ENCODE results near the gene MAP3K9.

MAP3K9 gene

DNA sequence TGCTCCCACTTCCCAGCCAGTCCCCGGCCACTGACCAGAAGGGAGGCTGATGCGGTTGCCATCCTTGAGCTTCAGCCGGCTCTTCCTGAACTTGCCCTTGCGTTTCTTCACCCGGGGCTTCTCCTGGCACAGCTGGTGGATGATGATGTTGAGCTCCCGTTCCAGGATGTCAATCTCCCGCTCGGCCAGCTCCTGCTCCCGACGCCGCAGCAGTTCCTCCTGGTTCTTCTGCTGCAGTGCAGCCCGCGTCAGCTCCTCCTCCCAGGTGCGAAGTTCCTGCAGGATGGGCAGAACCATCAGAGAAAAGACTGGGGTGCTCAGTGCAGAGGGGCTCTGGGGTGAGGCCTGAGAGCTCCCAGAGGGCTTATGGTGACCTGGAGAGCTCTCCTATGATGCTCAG is 67.0 kb downstream of the MAP3K9 start:
- Histone ChIP-seq H2AFZ (ENCODE audit: low read length) (no peak overlapping the region), H3K9ac (ENCODE audit: low read depth, low read length, poor library complexity, severe bottlenecking) (no peak overlapping the region), H3K4me3 (ENCODE audit: low read length, poor library complexity, severe bottlenecking) (no peak overlapping the region), H3K9me2 (replicated peaks; ENCODE audit: low read depth, low read length) (no peaks in the 10 kb centered on the region), H3F3A (ENCODE audit: low read depth) (no peaks in the 10 kb centered on the region), H3K79me2 (ENCODE audit: insufficient read depth, low read length) (no peaks in the 10 kb centered on the region), H3K9me3 (ENCODE audit: insufficient read depth, low read depth, low read length) (no peaks in the 10 kb centered on the region), H3K27me3 (ENCODE audit: insufficient read depth, low read length, poor library complexity, severe bottlenecking) (no peaks in the 10 kb centered on the region), H3K36me3 (ENCODE audit: insufficient read depth, low read length) (peaks cover 9% of the 10 kb centered on the region; the same call in 1 of the 2 replicates), H3K4me2 (ENCODE audit: low read depth, low read length, poor library complexity, severe bottlenecking) (no peak overlapping the region), H3K4me1 (ENCODE audit: insufficient read depth, low read length, poor library complexity, severe bottlenecking) (no peaks in the 10 kb centered on the region), H4K20me1 (ENCODE audit: insufficient read depth, low read length, poor library complexity, severe bottlenecking) (no peaks in the 10 kb centered on the region)
- no peak for TF ChIP-seq EZH2phosphoT487 (IDR thresholded peaks at IDR 0.05; ENCODE audit: borderline replicate concordance)
- TF ChIP-seq, protein P1, sequence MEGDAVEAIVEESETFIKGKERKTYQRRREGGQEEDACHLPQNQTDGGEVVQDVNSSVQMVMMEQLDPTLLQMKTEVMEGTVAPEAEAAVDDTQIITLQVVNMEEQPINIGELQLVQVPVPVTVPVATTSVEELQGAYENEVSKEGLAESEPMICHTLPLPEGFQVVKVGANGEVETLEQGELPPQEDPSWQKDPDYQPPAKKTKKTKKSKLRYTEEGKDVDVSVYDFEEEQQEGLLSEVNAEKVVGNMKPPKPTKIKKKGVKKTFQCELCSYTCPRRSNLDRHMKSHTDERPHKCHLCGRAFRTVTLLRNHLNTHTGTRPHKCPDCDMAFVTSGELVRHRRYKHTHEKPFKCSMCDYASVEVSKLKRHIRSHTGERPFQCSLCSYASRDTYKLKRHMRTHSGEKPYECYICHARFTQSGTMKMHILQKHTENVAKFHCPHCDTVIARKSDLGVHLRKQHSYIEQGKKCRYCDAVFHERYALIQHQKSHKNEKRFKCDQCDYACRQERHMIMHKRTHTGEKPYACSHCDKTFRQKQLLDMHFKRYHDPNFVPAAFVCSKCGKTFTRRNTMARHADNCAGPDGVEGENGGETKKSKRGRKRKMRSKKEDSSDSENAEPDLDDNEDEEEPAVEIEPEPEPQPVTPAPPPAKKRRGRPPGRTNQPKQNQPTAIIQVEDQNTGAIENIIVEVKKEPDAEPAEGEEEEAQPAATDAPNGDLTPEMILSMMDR (conservative IDR thresholded peaks at IDR 0.05; ENCODE audit: low read length): no peak

DNA sequence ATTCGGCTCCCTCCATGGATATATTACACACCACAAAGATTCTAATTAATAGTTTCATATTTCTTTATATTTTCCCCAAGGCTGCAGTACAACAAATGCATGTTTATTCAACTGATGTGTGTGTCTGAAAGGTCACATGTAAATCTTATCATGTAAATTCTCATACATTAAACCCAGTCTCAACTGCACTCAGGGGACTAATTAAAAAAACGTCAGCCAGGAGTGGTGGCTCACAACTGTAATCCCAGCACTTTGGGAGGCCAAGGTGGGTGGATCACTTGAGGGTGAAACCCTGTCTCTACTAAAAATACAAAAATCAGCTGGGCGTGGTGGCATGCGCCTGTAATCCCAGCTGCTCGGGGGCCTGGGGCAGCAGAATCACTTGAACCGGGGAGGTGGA is 67.8 kb downstream of the MAP3K9 start:
- H4K20me1 ChIP-seq (ENCODE audit: insufficient read depth, low read length, poor library complexity, severe bottlenecking): no peaks in the 10 kb centered on the region
- H3K9me2 ChIP-seq (replicated peaks; ENCODE audit: low read depth, low read length): no peaks in the 10 kb centered on the region
- no peaks in the 10 kb centered on the region for H3K9me3 ChIP-seq (ENCODE audit: insufficient read depth, low read depth, low read length)
- no peak overlapping the region for H2AFZ ChIP-seq (ENCODE audit: low read length)
- no peak overlapping the region for H3K9ac ChIP-seq (ENCODE audit: low read depth, low read length, poor library complexity, severe bottlenecking)
- no peak overlapping the region for H3K4me2 ChIP-seq (ENCODE audit: low read depth, low read length, poor library complexity, severe bottlenecking)
- no peaks in the 10 kb centered on the region for H3K27me3 ChIP-seq (ENCODE audit: insufficient read depth, low read length, poor library complexity, severe bottlenecking)
- no peaks in the 10 kb centered on the region for H3F3A ChIP-seq (ENCODE audit: low read depth)
- H3K36me3 ChIP-seq (ENCODE audit: insufficient read depth, low read length): peaks cover 12% of the 10 kb centered on the region; the same call in 1 of the 2 replicates
- no peaks in the 10 kb centered on the region for H3K4me1 ChIP-seq (ENCODE audit: insufficient read depth, low read length, poor library complexity, severe bottlenecking)
- H3K4me3 ChIP-seq (ENCODE audit: low read length, poor library complexity, severe bottlenecking): no peak overlapping the region
- TF ChIP-seq, protein P1 (conservative IDR thresholded peaks at IDR 0.05; ENCODE audit: low read length): no peak
- no peak for TF ChIP-seq EZH2phosphoT487 (IDR thresholded peaks at IDR 0.05; ENCODE audit: borderline replicate concordance)
- no peaks in the 10 kb centered on the region for H3K79me2 ChIP-seq (ENCODE audit: insufficient read depth, low read length)

DNA sequence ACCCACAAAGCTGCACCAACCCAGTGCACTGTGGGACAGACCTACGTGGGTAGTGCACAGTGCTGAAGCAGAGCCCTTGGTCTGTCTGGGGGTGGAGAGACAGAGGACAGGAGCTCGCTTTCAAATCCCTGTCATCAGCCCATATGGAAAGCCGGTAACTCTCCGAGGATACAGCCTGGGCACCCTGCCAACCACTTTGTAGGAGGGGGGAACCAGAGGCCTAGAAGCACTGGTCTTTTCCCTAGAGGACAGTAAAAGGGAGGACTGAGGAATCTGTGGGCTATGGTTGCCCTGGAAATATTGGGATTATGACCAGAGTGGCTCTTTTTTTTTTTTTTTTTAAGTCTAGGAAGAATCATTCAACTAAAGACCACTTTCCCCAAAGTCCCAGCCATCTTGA is 74.3 kb downstream of the MAP3K9 start:
- no peak overlapping the region for H3K4me2 ChIP-seq (ENCODE audit: low read depth, low read length, poor library complexity, severe bottlenecking)
- no peaks in the 10 kb centered on the region for H3F3A ChIP-seq (ENCODE audit: low read depth)
- H3K9ac ChIP-seq (ENCODE audit: low read depth, low read length, poor library complexity, severe bottlenecking): no peak overlapping the region
- H3K27me3 ChIP-seq (ENCODE audit: insufficient read depth, low read length, poor library complexity, severe bottlenecking): no peaks in the 10 kb centered on the region
- H4K20me1 ChIP-seq (ENCODE audit: insufficient read depth, low read length, poor library complexity, severe bottlenecking): no peaks in the 10 kb centered on the region
- H3K36me3 ChIP-seq (ENCODE audit: insufficient read depth, low read length): peaks cover 15% of the 10 kb centered on the region; the same call in 1 of the 2 replicates
- H3K9me3 ChIP-seq (ENCODE audit: insufficient read depth, low read depth, low read length): no peaks in the 10 kb centered on the region
- TF ChIP-seq, protein P1 (conservative IDR thresholded peaks at IDR 0.05; ENCODE audit: low read length): no peak
- no peak for TF ChIP-seq EZH2phosphoT487 (IDR thresholded peaks at IDR 0.05; ENCODE audit: borderline replicate concordance)
- H2AFZ ChIP-seq (ENCODE audit: low read length): no peak overlapping the region
- H3K4me3 ChIP-seq (ENCODE audit: low read length, poor library complexity, severe bottlenecking): no peak overlapping the region
- no peaks in the 10 kb centered on the region for H3K4me1 ChIP-seq (ENCODE audit: insufficient read depth, low read length, poor library complexity, severe bottlenecking)
- H3K9me2 ChIP-seq (replicated peaks; ENCODE audit: low read depth, low read length): no peaks in the 10 kb centered on the region
- H3K79me2 ChIP-seq (ENCODE audit: insufficient read depth, low read length): no peaks in the 10 kb centered on the region

Data from Loucy (cell line).